Neuronal stem cell (in vitro differentiated cells): ENCODE data around the gene EEF1G.
A peak's percentile ranks its signal among the peaks of the same experiment; 100 is the strongest.

Experiments used
- DNase-seq: peaks from one replicate; pipeline ENCODE4 v3.0.0-alpha.2; 2013; ENCODE audit warnings: low spot score
- H2AFZ ChIP-seq: one replicate; pipeline ENCODE4 v1.6.1; 2013; ENCODE audit warnings: mild to moderate bottlenecking, low read length, inconsistent platforms
- H2AK5ac ChIP-seq: 2 replicates; pipeline ENCODE4 v1.6.1; 2013; ENCODE audit warnings: low read depth, mild to moderate bottlenecking, inconsistent platforms, low read length, moderate library complexity, mixed read lengths
- H2BK120ac ChIP-seq: 2 replicates; pipeline ENCODE4 v1.6.1; 2013; ENCODE audit warnings: low read depth, mild to moderate bottlenecking, inconsistent platforms, low read length, moderate library complexity, mixed read lengths
- H2BK12ac ChIP-seq: one replicate; pipeline ENCODE4 v1.6.1; 2013; ENCODE audit warnings: low read length, inconsistent platforms
- H2BK15ac ChIP-seq: 2 replicates; pipeline ENCODE4 v1.6.1; 2013; ENCODE audit warnings: mild to moderate bottlenecking, low read length, inconsistent platforms, mixed read lengths
- H2BK5ac ChIP-seq: one replicate; pipeline ENCODE4 v1.6.1; 2013; ENCODE audit warnings: inconsistent platforms, mild to moderate bottlenecking, low read length, moderate library complexity
- H3K14ac ChIP-seq: one replicate; pipeline ENCODE4 v1.6.1; 2013; ENCODE audit warnings: low read length, inconsistent platforms
- H3K18ac ChIP-seq: 2 replicates; pipeline ENCODE4 v1.6.1; 2013; ENCODE audit warnings: low read length, inconsistent platforms
- H3K23ac ChIP-seq: 2 replicates; pipeline ENCODE4 v1.6.1; 2013; ENCODE audit warnings: low read depth, mild to moderate bottlenecking, mixed read lengths, low read length, inconsistent platforms; ENCODE audit not compliant: poor library complexity
- H3K27ac ChIP-seq: replicated peaks from 3 replicates; pipeline ENCODE4 v1.5.1; 2013; ENCODE audit warnings: low read length, inconsistent platforms
- H3K27me3 ChIP-seq, 3 experiments: 2 replicates each; pipeline ENCODE4 v1.6.1; 2013; ENCODE audit warnings: low read length in 3 of 3, mild to moderate bottlenecking in 2 of 3, inconsistent platforms in 1 of 3, low read depth in 1 of 3, mixed read lengths in 1 of 3, moderate library complexity in 1 of 3; ENCODE audit not compliant: control insufficient read depth in 3 of 3, insufficient read depth in 3 of 3
- H3K36me3 ChIP-seq, 2 donors: replicated peaks in 1 of 2; 2 replicates each; pipeline ENCODE4 v1.6.1; 2013; ENCODE audit warnings: low read length in 2 of 2; ENCODE audit not compliant: control insufficient read depth in 2 of 2, insufficient read depth in 2 of 2
- H3K4ac ChIP-seq: 2 replicates; pipeline ENCODE4 v1.6.1; 2013; ENCODE audit warnings: inconsistent platforms, mild to moderate bottlenecking, low read length, moderate library complexity
- H3K4me1 ChIP-seq, 2 donors: 1 replicate in 1 of 2; 2 replicates in 1 of 2; pipeline ENCODE4 v1.6.1; 2013; ENCODE audit warnings: low read length in 2 of 2, low read depth in 1 of 2; ENCODE audit not compliant: control insufficient read depth in 2 of 2, insufficient read depth in 1 of 2
- H3K4me2 ChIP-seq: one replicate; pipeline ENCODE4 v1.6.1; 2013; ENCODE audit warnings: mild to moderate bottlenecking, low read length, inconsistent platforms; ENCODE audit not compliant: insufficient read depth, poor library complexity, severe bottlenecking
- H3K4me3 ChIP-seq, 2 donors: 2 replicates each; pipeline ENCODE4 v1.5.1; 2013; ENCODE audit warnings: low read length in 2 of 2, mild to moderate bottlenecking in 2 of 2, inconsistent platforms in 1 of 2, moderate library complexity in 1 of 2
- H3K79me1 ChIP-seq: one replicate; pipeline ENCODE4 v1.6.1; 2013; ENCODE audit warnings: low read depth, mild to moderate bottlenecking, inconsistent platforms, low read length, moderate library complexity
- H3K9ac ChIP-seq: one replicate; pipeline ENCODE4 v1.6.1; 2013; ENCODE audit warnings: mild to moderate bottlenecking, low read depth, low read length, inconsistent platforms; ENCODE audit not compliant: poor library complexity
- H3K9me3 ChIP-seq, 2 donors: replicated peaks in 1 of 2; 2 replicates each; pipeline versions ENCODE3 to v1.6.1; 2013; ENCODE audit warnings: low read length in 2 of 2, mild to moderate bottlenecking in 2 of 2, inconsistent platforms in 1 of 2, low read depth in 1 of 2, mixed read lengths in 1 of 2, moderate library complexity in 1 of 2; ENCODE audit not compliant: control insufficient read depth in 2 of 2, insufficient read depth in 1 of 2
- H4K8ac ChIP-seq: one replicate; pipeline ENCODE4 v1.6.1; 2013; ENCODE audit warnings: low read depth, mild to moderate bottlenecking, inconsistent platforms, low read length, moderate library complexity
- H4K91ac ChIP-seq: one replicate; pipeline ENCODE4 v1.6.1; 2013; ENCODE audit warnings: low read length, low read depth, mild to moderate bottlenecking, inconsistent platforms; ENCODE audit not compliant: poor library complexity
- WGBS, 2 donors: extraction: QIAGEN DNeasy Blood & Tissue Kit; methylation state at CpG; one replicate each; pipeline ENCODE4 v1.1.7; 2013; ENCODE audit warnings: missing lambda C conversion rate in 2 of 2, mixed read lengths in 1 of 2; ENCODE audit not compliant: insufficient read length in 2 of 2, insufficient replicate concordance in 1 of 2; ENCODE audit errors: extremely low coverage in 2 of 2; 5-methylcytosine and 5-hydroxymethylcytosine counted together

EEF1G gene

GRCh38 chr11:62546929-62547625 is 26.6 kb downstream of the EEF1G start:
- H3K36me3 ChIP-seq, result no peaks in the 10 kb centered on the region
- peak overlapping the region; percentile 12 for H3K23ac ChIP-seq
- peak overlapping the region; percentile 62 for H2BK120ac ChIP-seq
- peaks cover 3% of the 10 kb centered on the region for H3K79me1 ChIP-seq
- H3K14ac ChIP-seq, result no peak overlapping the region
- H4K8ac ChIP-seq, result no peak overlapping the region
- H3K18ac ChIP-seq, result peak overlapping the region; percentile 90
- H3K9ac ChIP-seq, result peak overlapping the region; percentile 30
- peak overlapping the region; percentile 43 for H2AK5ac ChIP-seq
- no peak overlapping the region for H3K27ac ChIP-seq
- peak overlapping the region; percentile 92 for H2BK15ac ChIP-seq
- H4K91ac ChIP-seq, result no peak overlapping the region
- peak overlapping the region; percentile 83 for H2AFZ ChIP-seq
- peak overlapping the region; percentile 16 to 70 for H3K4me3 ChIP-seq
- H3K4me1 ChIP-seq, result peaks cover 37 to 38% of the 10 kb centered on the region in 2 donors
- no peak for DNase-seq
- H3K4ac ChIP-seq, result no peak overlapping the region
- H2BK5ac ChIP-seq, result peak overlapping the region; percentile 67
- no CpG with 5 or more reads among the region's 40 CpGs for WGBS, 2 donors
- H3K27me3 ChIP-seq, result peaks cover 21 to 63% (median 47%) of the 10 kb centered on the region in 3 experiments
- H3K9me3 ChIP-seq, result no peaks in the 10 kb centered on the region
- peak overlapping the region; percentile 16 for H2BK12ac ChIP-seq
- peak overlapping the region; percentile 97 for H3K4me2 ChIP-seq

GRCh38 chr11:62546244-62546928 is 27.3 kb downstream of the EEF1G start, which contains the start of gene AHNAK:
TSS of gene AHNAK (minus strand) at chr11:62546806. CDS start at chr11:62536098, 10,708 bp downstream.
- peak; percentile 61 for DNase-seq
- Histone ChIP-seq H3K14ac (peak within 1 kb of the TSS; percentile 95), H4K8ac (no peak within 1 kb of the TSS), H3K18ac (peak within 1 kb of the TSS; percentile 97), H3K4me3 (peak within 1 kb of the TSS; percentile 45 to 96), H3K79me1 (peaks cover 5% of the 10 kb centered on the region), H2BK15ac (peak within 1 kb of the TSS; percentile 99), H3K4ac (peak within 1 kb of the TSS; percentile 40), H2BK120ac (peak within 1 kb of the TSS; percentile 89), H3K9me3 (no peaks in the 10 kb centered on the region), H3K23ac (peak within 1 kb of the TSS; percentile 95), H3K9ac (peak within 1 kb of the TSS; percentile 91), H2AFZ (peak within 1 kb of the TSS; percentile 83), H4K91ac (no peak within 1 kb of the TSS), H3K27me3 (peaks cover 21 to 65% (median 47%) of the 10 kb centered on the region in 3 experiments), H2AK5ac (peak within 1 kb of the TSS; percentile 88), H3K4me1 (peaks cover 34 to 38% of the 10 kb centered on the region in 2 donors), H3K36me3 (no peaks in the 10 kb centered on the region), H3K4me2 (peak within 1 kb of the TSS; percentile 97), H2BK5ac (peak within 1 kb of the TSS; percentile 67), H3K27ac (peak within 1 kb of the TSS; percentile 8), H2BK12ac (peak within 1 kb of the TSS; percentile 65)
- no CpG with 5 or more reads among the region's 69 CpGs for WGBS, 2 donors

GRCh38 chr11:62545437-62546243 is 28.1 kb downstream of the EEF1G start:
- H2BK12ac ChIP-seq, result peak overlapping the region; percentile 88
- peak overlapping the region; percentile 89 for H2BK120ac ChIP-seq
- peak overlapping the region; percentile 8 for H3K27ac ChIP-seq
- peaks cover 5% of the 10 kb centered on the region for H3K79me1 ChIP-seq
- peaks cover 33 to 43% of the 10 kb centered on the region in 2 donors for H3K4me1 ChIP-seq
- H2AK5ac ChIP-seq, result peak overlapping the region; percentile 88
- no CpG with 5 or more reads among the region's 59 CpGs for WGBS, 2 donors
- H4K91ac ChIP-seq, result no peak overlapping the region
- H3K27me3 ChIP-seq, result peaks cover 21 to 69% (median 47%) of the 10 kb centered on the region in 3 experiments
- H3K9me3 ChIP-seq, result no peaks in the 10 kb centered on the region
- peak; percentile 78 for DNase-seq
- H4K8ac ChIP-seq, result no peak overlapping the region
- peak overlapping the region; percentile 97 for H3K4me2 ChIP-seq
- peak overlapping the region; percentile 45 to 96 for H3K4me3 ChIP-seq
- H3K18ac ChIP-seq, result peak overlapping the region; percentile 97
- H2AFZ ChIP-seq, result peak overlapping the region; percentile 83
- peak overlapping the region; percentile 57 for H2BK5ac ChIP-seq
- H2BK15ac ChIP-seq, result peak overlapping the region; percentile 99
- H3K23ac ChIP-seq, result peak overlapping the region; percentile 98
- peak overlapping the region; percentile 90 for H3K14ac ChIP-seq
- H3K9ac ChIP-seq, result peak overlapping the region; percentile 91
- H3K4ac ChIP-seq, result no peak overlapping the region
- H3K36me3 ChIP-seq, result no peaks in the 10 kb centered on the region
